Activated CD8-positive, alpha-beta memory T cell treated with anti-CD3 and anti-CD28 coated beads for 24 hours (primary cell): ENCODE results near the gene SLC46A1.
A peak's percentile ranks its signal among the peaks of the same experiment; 100 is the strongest.
"Not testable (repeated sequence)": the region's sequence is repeated elsewhere in the genome, so short reads cannot be mapped to it uniquely, and the experiment has no call there.

Experiments
- DNase-seq: peaks from one replicate; pipeline ENCODE4 v3.0.0-alpha.2; 2020

Gene SLC46A1

GRCh38 chr17:28405632-28406472 lies at the start of gene SLC46A1:
Gene SLC46A1, minus strand, starts transcription at chr17:28406212. Its CDS starts 98 bp downstream, at chr17:28406114.
- peak; percentile 87 for DNase-seq

GRCh38 chr17:28449859-28450258 lies 43.8 kb upstream of the SLC46A1 start:
- DNase-seq: no peak

DNA sequence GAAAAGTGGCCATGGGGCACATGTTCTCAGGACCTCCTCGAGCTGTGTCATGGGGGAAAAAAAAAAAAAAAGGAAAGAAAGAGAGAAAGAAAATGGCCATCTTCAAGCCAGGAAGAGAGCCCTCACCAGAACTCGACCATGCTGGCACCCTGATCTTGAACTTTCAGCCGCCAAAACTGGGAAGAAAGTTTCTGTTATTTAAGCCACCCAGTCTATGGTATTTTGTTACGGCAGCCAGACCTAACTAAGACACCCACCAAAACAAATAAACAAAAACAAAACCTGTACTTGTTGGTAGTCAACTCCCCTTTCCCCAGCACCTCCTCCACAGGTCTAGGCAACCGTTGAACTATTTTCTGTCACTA lies 41.4 kb upstream of the SLC46A1 start:
- no peak for DNase-seq

DNA sequence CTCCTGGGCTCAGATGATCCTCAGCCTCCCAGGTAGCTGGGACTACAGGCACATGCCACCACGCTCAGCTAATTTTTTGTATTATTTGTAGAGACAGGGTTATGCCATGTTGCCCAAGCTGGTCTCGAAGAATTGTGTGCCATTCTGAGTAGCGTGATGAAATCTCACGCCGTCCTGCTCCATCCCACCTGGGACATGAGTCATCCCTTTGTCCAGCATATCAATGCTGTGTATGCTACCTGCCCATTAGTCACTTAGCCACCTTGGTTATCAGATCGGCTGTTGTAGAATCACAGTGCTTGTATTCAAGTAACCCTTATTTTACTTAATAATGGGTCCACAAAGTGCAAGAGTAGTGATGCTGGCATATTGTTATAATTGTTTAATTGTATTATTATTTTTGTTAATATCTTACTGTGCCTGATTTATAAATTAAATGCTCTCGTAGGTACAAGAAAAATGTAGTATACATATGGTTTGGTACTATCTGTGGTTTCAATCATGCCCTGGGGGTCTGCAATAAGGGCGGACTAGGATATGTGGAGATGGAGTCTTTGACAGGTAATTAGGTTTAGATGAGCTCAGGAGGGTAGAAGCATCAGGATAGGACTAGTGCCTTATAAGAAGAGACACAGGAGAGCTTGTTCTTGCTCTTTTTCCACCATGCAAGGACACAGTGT lies 40.8 kb upstream of the SLC46A1 start:
- no peak for DNase-seq

DNA sequence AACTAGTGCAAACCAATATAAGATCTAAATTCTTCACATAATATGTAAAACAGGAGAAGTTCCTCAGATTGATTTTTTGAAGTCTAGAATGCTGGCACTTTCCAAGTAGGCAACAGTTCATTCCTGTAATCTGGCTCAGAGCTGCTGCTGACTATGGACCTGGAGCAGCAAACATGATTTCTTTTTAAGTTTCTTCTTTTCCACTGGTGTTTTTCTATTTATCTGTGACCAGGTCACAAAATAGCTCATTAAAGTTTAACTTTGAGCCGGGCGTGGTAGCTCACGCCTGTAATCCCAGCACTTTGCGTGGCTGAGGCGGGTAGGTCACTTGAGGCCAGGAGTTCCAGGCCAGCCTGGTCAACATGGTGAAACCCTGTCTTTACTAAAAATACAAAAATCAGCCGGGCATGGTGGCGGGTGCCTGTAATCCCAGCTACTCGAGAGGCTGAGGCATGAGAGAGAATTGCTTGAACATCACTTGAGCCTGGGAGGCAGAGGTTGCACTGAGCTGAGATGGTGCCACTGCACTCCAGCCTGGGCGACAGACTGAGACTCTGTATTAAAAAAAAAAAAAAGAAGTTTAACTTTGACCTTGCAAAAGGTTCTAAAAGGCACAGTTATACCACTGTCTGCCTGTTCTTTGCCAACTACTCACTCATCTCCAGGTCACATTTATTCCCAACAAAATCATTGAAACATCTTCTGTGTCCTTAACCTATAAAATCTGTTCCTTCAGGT lies 38.1 kb upstream of the SLC46A1 start:
- DNase-seq: no peak

- DNase-seq: not testable (repeated sequence)
Measured at GRCh38 chr17:28434326-28434725, 28.3 kb upstream of the SLC46A1 start.

DNA sequence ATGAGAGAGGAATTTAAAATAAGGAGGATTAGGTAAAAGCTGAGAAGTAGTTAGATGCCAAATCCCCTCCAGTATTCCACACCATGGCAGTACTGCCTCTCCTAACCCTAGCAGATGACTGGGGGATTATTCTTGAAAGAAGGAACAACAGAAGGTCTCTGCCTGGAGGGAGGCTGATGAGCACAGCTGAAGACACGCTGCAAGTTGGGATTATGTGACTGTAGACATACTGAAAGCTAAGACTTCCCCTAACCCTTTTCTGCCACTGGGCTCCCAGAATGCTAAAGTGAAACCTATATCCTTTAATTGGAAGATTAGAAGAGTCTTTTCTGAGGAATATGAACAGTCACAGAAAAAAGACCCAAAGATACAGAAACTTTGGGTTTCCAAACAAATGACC lies 27.7 kb upstream of the SLC46A1 start:
- DNase-seq: no peak

DNA sequence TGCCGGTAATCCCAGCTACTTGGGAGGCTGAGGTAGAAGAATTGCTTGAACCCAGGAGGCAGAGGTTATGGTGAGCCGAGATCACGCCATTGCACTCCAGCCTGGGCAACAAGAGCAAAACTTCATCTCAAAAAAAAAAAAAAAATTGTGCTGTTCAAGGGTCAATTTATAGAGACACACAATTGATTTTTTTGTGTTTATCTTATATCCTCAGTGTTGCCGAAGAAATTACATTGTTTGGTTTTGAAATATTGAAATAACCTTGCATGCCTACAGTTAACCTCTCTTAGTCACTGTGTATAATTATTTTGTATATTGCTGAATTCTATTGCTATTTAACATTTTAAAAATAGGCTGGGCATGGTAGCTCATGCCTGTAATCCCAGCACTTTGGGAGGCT lies 22.0 kb upstream of the SLC46A1 start:
- DNase-seq: not testable (repeated sequence)

DNA sequence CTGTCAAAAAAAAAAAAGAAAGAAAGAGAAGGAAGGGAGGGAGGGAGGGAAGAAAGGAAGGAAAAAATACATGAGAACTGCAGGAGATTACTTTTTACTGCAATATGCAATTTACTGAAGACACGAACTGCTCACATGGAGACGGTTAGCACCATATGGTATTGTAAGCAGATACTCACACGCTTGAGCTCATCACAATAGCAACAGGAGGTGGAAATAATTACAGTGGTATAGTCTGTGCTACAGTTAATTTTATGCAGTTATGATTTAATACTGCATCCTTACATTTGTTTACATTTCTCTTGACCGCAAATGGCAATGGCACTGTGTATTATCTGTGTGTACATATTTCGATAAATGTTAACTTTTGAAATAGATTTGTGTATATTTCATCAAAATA lies 21.4 kb upstream of the SLC46A1 start:
- no peak for DNase-seq

DNA sequence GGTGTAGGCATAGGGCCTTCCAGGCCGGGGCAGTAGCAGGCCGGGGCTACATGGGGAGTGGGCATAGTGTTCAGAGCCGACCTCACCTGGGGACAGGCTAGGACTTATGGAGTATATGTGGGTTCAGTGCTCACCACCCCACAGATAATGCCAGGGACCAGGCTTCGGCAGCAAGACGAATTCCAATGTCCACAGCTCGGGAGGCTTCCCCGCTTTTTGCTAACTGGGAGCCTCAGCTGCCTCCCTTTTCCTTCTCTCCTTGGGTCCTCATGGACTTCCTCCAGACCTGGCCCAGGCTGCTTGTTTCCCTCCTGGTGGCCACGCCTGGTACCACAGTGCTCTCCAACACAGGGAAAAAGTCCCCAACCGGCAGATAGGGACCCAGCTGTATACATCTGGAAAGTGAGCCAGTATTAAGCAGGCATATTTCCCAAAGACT lies 20.1 kb upstream of the SLC46A1 start:
- DNase-seq: no peak

GRCh38 chr17:28425206-28425605 lies 19.2 kb upstream of the SLC46A1 start:
- no peak for DNase-seq

DNA sequence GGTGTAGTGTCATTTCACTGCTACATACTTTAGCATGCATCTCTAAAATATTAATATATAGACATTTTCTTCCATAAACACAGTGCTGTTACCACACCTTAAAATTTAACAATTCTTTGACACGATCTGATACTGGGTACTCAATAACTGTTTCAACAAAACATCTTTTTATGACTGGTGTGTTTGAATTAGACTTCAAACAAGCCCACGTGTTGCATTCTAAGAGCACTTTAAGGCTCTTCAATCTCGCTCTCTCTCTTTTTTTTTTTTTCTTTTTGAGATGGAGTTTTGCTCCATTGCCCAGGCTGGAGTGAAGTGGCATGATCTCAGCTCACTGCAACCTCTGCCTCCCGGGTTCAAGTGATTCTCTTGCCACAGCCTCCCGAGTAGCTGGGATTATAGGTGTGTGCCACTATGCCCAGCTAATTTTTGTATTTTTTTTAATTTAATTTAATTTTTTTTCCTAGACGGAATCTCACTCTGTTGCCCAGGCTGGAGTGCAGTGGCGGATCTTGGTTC lies 15.8 kb upstream of the SLC46A1 start:
- DNase-seq: no peak

DNA sequence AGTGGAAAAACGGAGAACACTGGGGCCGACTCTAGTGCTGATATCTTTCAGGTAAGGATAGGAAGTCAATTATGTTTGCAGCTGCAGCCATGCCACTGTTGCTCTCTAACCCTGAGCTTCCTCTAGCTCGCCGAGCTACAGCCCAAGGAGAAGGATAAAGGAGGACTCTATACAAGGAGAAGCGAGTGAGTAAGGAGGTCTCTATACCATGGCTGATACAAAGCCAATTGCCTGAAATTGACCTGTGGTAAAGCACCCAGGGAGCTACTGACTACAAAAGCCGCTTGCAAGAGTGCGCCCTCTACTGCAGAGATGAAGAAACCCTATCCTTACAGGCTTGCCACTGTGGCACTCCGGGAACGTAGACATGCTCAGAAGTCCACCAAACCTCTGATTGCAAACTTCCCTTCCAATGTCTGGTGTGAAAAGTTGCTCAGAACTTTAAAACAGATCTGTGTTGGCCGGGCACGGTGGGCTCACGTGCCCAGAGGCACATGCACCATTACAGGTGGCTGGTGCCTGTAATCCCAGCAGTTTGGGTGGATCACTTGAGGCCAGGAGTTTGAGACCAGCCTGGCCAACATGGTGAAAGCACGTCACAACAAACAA lies 10.8 kb upstream of the SLC46A1 start:
- DNase-seq: peak; percentile 69

GRCh38 chr17:28415886-28416285 lies 9.9 kb upstream of the SLC46A1 start:
- no peak for DNase-seq

DNA sequence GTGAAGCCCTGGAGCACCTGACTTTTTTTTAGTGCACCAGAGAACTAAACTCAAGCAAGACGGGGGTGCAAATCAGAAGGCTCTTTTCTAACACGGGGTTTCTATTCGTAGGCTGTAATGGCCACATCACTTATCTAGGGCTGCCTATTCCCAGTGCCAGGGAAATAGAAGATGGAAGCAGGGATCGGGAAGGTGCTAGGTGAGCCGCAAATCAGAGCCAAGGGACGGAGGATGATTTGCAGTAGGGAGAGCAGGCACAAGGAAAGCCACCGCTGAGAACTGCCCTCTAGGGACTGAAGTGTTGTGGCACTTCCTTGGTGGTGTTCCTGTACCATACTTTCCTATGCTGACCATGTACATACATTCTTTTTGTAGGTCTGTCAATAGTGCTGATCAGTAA lies 7.8 kb upstream of the SLC46A1 start:
- no peak for DNase-seq

GRCh38 chr17:28412099-28412498 lies 6.1 kb upstream of the SLC46A1 start:
- DNase-seq: no peak

DNA sequence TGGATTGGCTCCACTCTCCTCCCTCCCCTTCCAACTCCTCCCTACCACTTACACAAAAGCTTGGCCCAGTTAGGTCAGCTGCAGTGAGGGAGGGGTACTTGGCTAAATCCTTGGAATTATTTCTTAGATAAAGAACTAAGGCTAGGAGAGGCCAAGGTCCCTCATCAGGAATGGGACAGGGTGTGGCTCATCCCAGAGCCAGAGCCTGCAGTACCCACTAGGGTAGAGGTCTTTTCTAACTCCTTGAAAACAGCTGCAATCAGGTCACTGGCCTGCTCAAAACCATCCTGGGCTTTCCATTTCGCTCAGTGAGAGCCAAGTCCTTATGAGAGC lies 1.9 kb upstream of the SLC46A1 start:
- DNase-seq: no peak

- no peak for DNase-seq
Measured at GRCh38 chr17:28407130-28407973, 1.3 kb upstream of the SLC46A1 start.

GRCh38 chr17:28406473-28406814 lies 432 bp upstream of the SLC46A1 start:
- no peak for DNase-seq

DNA sequence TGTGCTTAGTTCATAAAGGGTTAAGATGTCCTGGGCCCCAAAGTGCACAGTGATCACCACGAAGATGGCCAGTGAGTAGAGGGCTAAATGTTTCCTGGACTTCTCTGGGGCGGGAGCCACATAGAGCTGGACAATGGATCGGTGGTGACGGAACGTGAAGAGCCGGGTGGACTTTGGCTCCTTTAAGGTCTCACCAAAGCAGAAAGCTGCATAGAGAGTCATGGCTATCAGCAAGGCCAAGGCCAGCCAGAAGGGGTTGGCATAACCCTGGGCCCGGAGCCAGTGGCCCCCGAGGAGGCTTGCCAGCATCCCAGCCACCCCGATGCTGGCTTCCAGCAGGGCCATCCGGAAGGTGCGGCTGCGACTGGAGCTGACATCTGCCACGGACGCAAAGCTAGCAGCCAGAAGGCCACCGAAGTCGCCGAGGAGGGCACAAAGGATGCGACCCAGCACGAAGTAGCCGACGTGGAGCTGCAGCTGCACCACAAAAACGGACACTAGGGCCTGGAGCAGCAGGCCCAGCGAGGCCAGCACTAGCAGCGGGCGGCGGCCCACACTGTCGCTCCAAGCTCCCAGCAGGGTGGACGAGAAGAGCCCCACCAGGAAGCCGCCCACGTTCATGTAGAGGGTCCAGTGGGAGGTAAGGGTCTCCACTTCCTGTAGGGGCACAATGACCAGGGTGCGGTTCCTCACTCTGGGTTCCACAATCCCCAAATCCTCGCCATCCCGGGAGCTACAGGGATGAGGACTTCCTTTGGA lies 1.0 kb downstream of the SLC46A1 start:
- no peak for DNase-seq

DNA sequence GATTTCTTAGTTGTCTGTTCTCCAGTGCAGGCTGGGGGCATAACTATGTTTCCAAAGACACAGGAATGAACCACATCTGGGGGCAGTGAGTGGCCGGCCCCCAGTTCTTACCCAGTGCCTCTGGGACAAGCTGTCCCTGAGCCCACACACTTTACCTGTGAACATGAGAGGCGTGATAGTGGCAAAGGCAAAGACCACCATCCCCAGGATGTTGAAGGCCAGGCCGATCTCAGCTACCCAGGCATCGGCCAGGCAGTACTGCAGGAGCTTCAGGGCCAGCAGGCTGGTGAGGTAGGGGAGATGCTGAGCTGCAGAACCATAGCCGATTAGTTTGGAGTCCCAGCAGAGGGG lies 1.6 kb downstream of the SLC46A1 start:
- DNase-seq: no peak

GRCh38 chr17:28404007-28404406 lies 2.0 kb downstream of the SLC46A1 start:
- no peak for DNase-seq
